Measurements from ENCODE around the gene AKR1E2.

AKR1E2 gene

DNA sequence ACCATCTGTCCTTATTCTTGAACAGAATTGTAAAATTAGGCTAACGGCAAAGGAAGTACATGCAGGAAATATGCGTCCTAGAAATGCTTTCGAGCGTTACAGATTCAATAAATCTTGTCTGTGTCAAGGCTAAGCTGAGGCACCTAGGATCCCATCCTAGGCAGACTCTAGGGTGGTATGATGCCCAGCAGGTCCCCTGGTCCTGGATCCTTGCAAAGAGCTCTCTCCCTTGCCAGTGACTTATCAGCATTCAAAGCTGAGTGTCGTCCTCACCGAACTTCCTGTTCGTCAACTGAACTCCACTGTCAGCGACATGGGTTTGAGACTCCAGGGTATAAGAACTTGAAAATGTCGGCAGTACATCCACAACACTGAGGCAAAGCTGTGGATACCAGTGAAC, 61.5 kb downstream of the AKR1E2 start:
- Histone ChIP-seq H3K27me3 (ENCODE audit: control insufficient read depth, low read length) (no peaks in the 10 kb centered on the region), H3K79me2 (ENCODE audit: control insufficient read depth, low read length) (no peaks in the 10 kb centered on the region), H3K4me2 (ENCODE audit: low read length) (no peak overlapping the region), H3K36me3 (ENCODE audit: control insufficient read depth, low read length) (no peaks in the 10 kb centered on the region), H3K27ac (ENCODE audit: low read depth, low read length) (no peak overlapping the region), H4K20me1 (ENCODE audit: control insufficient read depth, insufficient read depth, low read depth, low read length) (no peaks in the 10 kb centered on the region), H3K4me3 (ENCODE audit: low read length) (no peak overlapping the region), H3K9me3 (ENCODE audit: control insufficient read depth, insufficient read depth, low read length) (no peaks in the 10 kb centered on the region), H3K4me1 (ENCODE audit: control insufficient read depth, low read length) (no peaks in the 10 kb centered on the region), H3K9me2 (replicated peaks; ENCODE audit: control insufficient read depth, low read length) (no peaks in the 10 kb centered on the region), H3F3A (ENCODE audit: control insufficient read depth, insufficient read depth) (no peaks in the 10 kb centered on the region)
- TF ChIP-seq, protein P1, sequence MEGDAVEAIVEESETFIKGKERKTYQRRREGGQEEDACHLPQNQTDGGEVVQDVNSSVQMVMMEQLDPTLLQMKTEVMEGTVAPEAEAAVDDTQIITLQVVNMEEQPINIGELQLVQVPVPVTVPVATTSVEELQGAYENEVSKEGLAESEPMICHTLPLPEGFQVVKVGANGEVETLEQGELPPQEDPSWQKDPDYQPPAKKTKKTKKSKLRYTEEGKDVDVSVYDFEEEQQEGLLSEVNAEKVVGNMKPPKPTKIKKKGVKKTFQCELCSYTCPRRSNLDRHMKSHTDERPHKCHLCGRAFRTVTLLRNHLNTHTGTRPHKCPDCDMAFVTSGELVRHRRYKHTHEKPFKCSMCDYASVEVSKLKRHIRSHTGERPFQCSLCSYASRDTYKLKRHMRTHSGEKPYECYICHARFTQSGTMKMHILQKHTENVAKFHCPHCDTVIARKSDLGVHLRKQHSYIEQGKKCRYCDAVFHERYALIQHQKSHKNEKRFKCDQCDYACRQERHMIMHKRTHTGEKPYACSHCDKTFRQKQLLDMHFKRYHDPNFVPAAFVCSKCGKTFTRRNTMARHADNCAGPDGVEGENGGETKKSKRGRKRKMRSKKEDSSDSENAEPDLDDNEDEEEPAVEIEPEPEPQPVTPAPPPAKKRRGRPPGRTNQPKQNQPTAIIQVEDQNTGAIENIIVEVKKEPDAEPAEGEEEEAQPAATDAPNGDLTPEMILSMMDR (IDR thresholded peaks at IDR 0.05; ENCODE audit: low read depth, low read length, poor library complexity, severe bottlenecking): no peak
- TF ChIP-seq EZH2phosphoT487 (IDR thresholded peaks at IDR 0.05; ENCODE audit: borderline replicate concordance, low read length): no peak

DNA sequence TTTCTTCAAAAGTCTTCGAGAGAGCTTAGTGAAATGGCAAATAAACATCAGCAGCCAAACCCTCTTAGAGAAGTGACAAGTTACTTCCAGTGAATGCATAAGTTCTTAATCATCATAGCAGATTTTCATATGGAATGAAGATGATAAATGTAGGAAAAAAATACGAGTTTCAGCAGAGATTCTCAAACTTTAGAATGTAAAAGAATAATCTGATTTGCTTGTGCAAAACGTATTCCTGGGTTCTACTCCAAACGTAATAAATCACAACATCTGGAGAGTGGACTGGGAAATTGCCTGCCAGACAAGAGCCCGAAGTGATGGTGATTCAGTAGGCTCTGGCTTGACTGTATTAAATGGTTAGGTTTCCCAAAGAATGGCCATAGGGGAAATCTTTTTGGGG, 62.2 kb downstream of the AKR1E2 start:
- Histone ChIP-seq H3K79me2 (ENCODE audit: control insufficient read depth, low read length) (no peaks in the 10 kb centered on the region), H3K36me3 (ENCODE audit: control insufficient read depth, low read length) (no peaks in the 10 kb centered on the region), H4K20me1 (ENCODE audit: control insufficient read depth, insufficient read depth, low read depth, low read length) (no peaks in the 10 kb centered on the region), H3K27ac (ENCODE audit: low read depth, low read length) (no peak overlapping the region), H3K9me2 (replicated peaks; ENCODE audit: control insufficient read depth, low read length) (no peaks in the 10 kb centered on the region), H3K4me1 (ENCODE audit: control insufficient read depth, low read length) (no peaks in the 10 kb centered on the region), H3F3A (ENCODE audit: control insufficient read depth, insufficient read depth) (no peaks in the 10 kb centered on the region), H3K4me3 (ENCODE audit: low read length) (no peak overlapping the region), H3K4me2 (ENCODE audit: low read length) (no peak overlapping the region), H3K27me3 (ENCODE audit: control insufficient read depth, low read length) (no peaks in the 10 kb centered on the region), H3K9me3 (ENCODE audit: control insufficient read depth, insufficient read depth, low read length) (no peaks in the 10 kb centered on the region)
- no peak for TF ChIP-seq EZH2phosphoT487 (IDR thresholded peaks at IDR 0.05; ENCODE audit: borderline replicate concordance, low read length)
- TF ChIP-seq, protein P1 (IDR thresholded peaks at IDR 0.05; ENCODE audit: low read depth, low read length, poor library complexity, severe bottlenecking): no peak

DNA sequence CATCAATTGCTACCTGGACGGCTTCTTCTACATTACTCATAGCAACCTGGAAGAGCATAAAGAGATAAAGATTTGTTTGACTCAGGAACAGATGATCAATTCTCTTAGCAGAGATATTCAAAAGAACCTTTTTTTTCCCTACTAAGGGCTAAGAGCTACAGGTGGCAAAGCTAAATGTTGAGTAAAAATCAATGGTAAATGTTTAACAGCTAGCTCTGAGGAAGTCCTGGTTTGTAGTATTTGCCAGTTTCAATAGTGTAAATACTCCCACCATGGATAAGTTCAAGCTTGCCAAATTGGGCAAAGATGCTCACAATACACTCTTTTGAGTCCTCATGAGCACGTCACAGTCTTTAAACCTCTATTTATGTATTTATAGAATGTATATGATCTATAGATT, 64.0 kb downstream of the AKR1E2 start:
- no peak overlapping the region for H3K27ac ChIP-seq (ENCODE audit: low read depth, low read length)
- no peaks in the 10 kb centered on the region for H4K20me1 ChIP-seq (ENCODE audit: control insufficient read depth, insufficient read depth, low read depth, low read length)

More for the DNA sequence above, 64.0 kb downstream of the AKR1E2 start:
- Histone ChIP-seq H3F3A (ENCODE audit: control insufficient read depth, insufficient read depth) (no peaks in the 10 kb centered on the region), H3K36me3 (ENCODE audit: control insufficient read depth, low read length) (no peaks in the 10 kb centered on the region), H3K27me3 (ENCODE audit: control insufficient read depth, low read length) (no peaks in the 10 kb centered on the region), H3K9me3 (ENCODE audit: control insufficient read depth, insufficient read depth, low read length) (no peaks in the 10 kb centered on the region), H3K9me2 (replicated peaks; ENCODE audit: control insufficient read depth, low read length) (no peaks in the 10 kb centered on the region), H3K79me2 (ENCODE audit: control insufficient read depth, low read length) (no peaks in the 10 kb centered on the region), H3K4me1 (ENCODE audit: control insufficient read depth, low read length) (no peaks in the 10 kb centered on the region), H3K4me2 (ENCODE audit: low read length) (no peak overlapping the region), H3K4me3 (ENCODE audit: low read length) (no peak overlapping the region)
- TF ChIP-seq, protein P1 (IDR thresholded peaks at IDR 0.05; ENCODE audit: low read depth, low read length, poor library complexity, severe bottlenecking): no peak
- no peak for TF ChIP-seq EZH2phosphoT487 (IDR thresholded peaks at IDR 0.05; ENCODE audit: borderline replicate concordance, low read length)
